Osteoblast (primary cell): ENCODE data around the gene ANO7. TPM values are rescaled to one million over a fixed set of nuclear protein-coding genes. Genes with fewer than 3 reads are reported as not detected.

Experiments used
- DNase-seq: peaks from one replicate; pipeline ENCODE4 v3.0.0; 2011; ENCODE audit warnings: low spot score, mixed read lengths; ENCODE audit not compliant: insufficient read length; ENCODE audit errors: missing footprints
- H2AFZ ChIP-seq: 2 replicates; pipeline ENCODE4 v1.6.0; 2011; ENCODE audit warnings: mild to moderate bottlenecking, low read length
- H3K27ac ChIP-seq: 2 replicates; pipeline ENCODE4 v1.5.1; 2011; ENCODE audit warnings: mild to moderate bottlenecking, low read depth, low read length, moderate library complexity
- H3K27me3 ChIP-seq: 2 replicates; pipeline ENCODE4 v1.6.0; 2012; ENCODE audit warnings: mild to moderate bottlenecking, control low read depth, inconsistent platforms, low read length, moderate library complexity; ENCODE audit not compliant: insufficient read depth
- H3K36me3 ChIP-seq: 2 replicates; pipeline ENCODE4 v1.5.1; 2011; ENCODE audit warnings: mild to moderate bottlenecking, low read length, control low read depth, moderate library complexity; ENCODE audit not compliant: insufficient read depth
- H3K4me1 ChIP-seq: 2 replicates; pipeline ENCODE4 v1.5.1; 2011; ENCODE audit warnings: mild to moderate bottlenecking, low read length, control low read depth, moderate library complexity; ENCODE audit not compliant: insufficient read depth
- H3K4me2 ChIP-seq: 2 replicates; pipeline ENCODE4 v1.6.0; 2011; ENCODE audit warnings: mild to moderate bottlenecking, low read length; ENCODE audit not compliant: insufficient read depth
- H3K4me3 ChIP-seq: fragments of 200-600 bp; sonication (generic); 3 replicates; pipeline ENCODE4 v1.5.1; 2012; ENCODE audit warnings: mild to moderate bottlenecking, low read length, inconsistent platforms; ENCODE audit not compliant: insufficient read depth
- H3K79me2 ChIP-seq: 2 replicates; pipeline ENCODE4 v1.6.0; 2012; ENCODE audit warnings: mild to moderate bottlenecking, low read length, control low read depth, inconsistent platforms; ENCODE audit not compliant: insufficient read depth
- H3K9me3 ChIP-seq: 2 replicates; pipeline ENCODE4 v1.5.1; 2011; ENCODE audit warnings: low read depth, low read length, control low read depth
- H4K20me1 ChIP-seq: 2 replicates; pipeline ENCODE4 v1.6.0; 2012; ENCODE audit warnings: mild to moderate bottlenecking, low read length, control low read depth; ENCODE audit not compliant: insufficient read depth
- CTCF ChIP-seq: IDR thresholded peaks from 2 replicates; pipeline ENCODE4 v1.5.1; 2011; ENCODE audit warnings: mild to moderate bottlenecking, low read depth, low read length, moderate library complexity; ENCODE audit errors: extremely low read depth
- total RNA-seq: library from RNA; depleted of rRNA; stranded (reverse); fragments of >200 nt; gene quantifications from 2 replicates; pipeline ENCODE4 v1.2.3, GENCODE V29; 2012

The ANO7 gene
- total RNA-seq, 1 donor: 1.8 TPM

GRCh38 chr2:241157841-241158545, 30.5 kb upstream of the ANO7 start:
- peaks cover 48% of the 10 kb centered on the region for H3K4me1 ChIP-seq
- H3K27me3 ChIP-seq: no peaks in the 10 kb centered on the region
- H4K20me1 ChIP-seq: peaks cover 19% of the 10 kb centered on the region
- peaks cover 33% of the 10 kb centered on the region for H3K36me3 ChIP-seq
- H3K4me2 ChIP-seq: no peak overlapping the region
- DNase-seq: no peak
- no peak for TF ChIP-seq CTCF
- H2AFZ ChIP-seq: no peak overlapping the region
- H3K4me3 ChIP-seq: no peak overlapping the region
- H3K27ac ChIP-seq: peak overlapping the region; percentile 50
- H3K79me2 ChIP-seq: peaks cover 13% of the 10 kb centered on the region
- H3K9me3 ChIP-seq: no peaks in the 10 kb centered on the region

- Histone ChIP-seq H2AFZ (no peak overlapping the region), H3K4me3 (no peak overlapping the region), H4K20me1 (peaks cover 19% of the 10 kb centered on the region), H3K79me2 (peaks cover 7% of the 10 kb centered on the region), H3K4me2 (no peak overlapping the region), H3K4me1 (peaks cover 51% of the 10 kb centered on the region), H3K27ac (peak overlapping the region; percentile 50), H3K27me3 (no peaks in the 10 kb centered on the region), H3K9me3 (no peaks in the 10 kb centered on the region), H3K36me3 (peaks cover 38% of the 10 kb centered on the region)
- TF ChIP-seq CTCF: no peak
- DNase-seq: no peak
These were observed 30.0 kb upstream of the ANO7 start for GRCh38 chr2:241158546-241158900.

- no peak for DNase-seq
- Histone ChIP-seq H3K27me3 (no peaks in the 10 kb centered on the region), H3K4me3 (no peak overlapping the region), H3K36me3 (peaks cover 43% of the 10 kb centered on the region), H2AFZ (no peak overlapping the region), H3K4me2 (no peak overlapping the region), H3K27ac (no peak overlapping the region), H3K9me3 (no peaks in the 10 kb centered on the region), H3K4me1 (peaks cover 50% of the 10 kb centered on the region), H4K20me1 (peaks cover 19% of the 10 kb centered on the region), H3K79me2 (peaks cover 5% of the 10 kb centered on the region)
- TF ChIP-seq CTCF: no peak
These were observed 29.4 kb upstream of the ANO7 start for GRCh38 chr2:241159116-241159515.

- H3K4me1 ChIP-seq: peaks cover 38% of the 10 kb centered on the region
- H3K4me2 ChIP-seq: no peak overlapping the region
- TF ChIP-seq CTCF: no peak
- H4K20me1 ChIP-seq: peaks cover 19% of the 10 kb centered on the region
- H3K4me3 ChIP-seq: no peak overlapping the region
- H3K9me3 ChIP-seq: no peaks in the 10 kb centered on the region
- peaks cover 5% of the 10 kb centered on the region for H3K79me2 ChIP-seq
- H2AFZ ChIP-seq: no peak overlapping the region
- peaks cover 45% of the 10 kb centered on the region for H3K36me3 ChIP-seq
- no peak overlapping the region for H3K27ac ChIP-seq
- H3K27me3 ChIP-seq: no peaks in the 10 kb centered on the region
- DNase-seq: no peak
These were observed 28.2 kb upstream of the ANO7 start for GRCh38 chr2:241160318-241160717.
